Measurements from ENCODE around the gene DHRS7B.
"Not testable (repeated sequence)": the region's sequence is repeated elsewhere in the genome, so short reads cannot be mapped to it uniquely, and the experiment has no call there.

Gene DHRS7B

GRCh38 chr17:21134559-21134958 lies 7.8 kb downstream of the DHRS7B start:
- Histone ChIP-seq H3K4me3 (ENCODE audit: low read length) (no peak overlapping the region), H2AFZ (ENCODE audit: low read depth, low read length) (no peak overlapping the region), H3K9me3 (ENCODE audit: insufficient read depth, low read length) (no peaks in the 10 kb centered on the region), H3K4me2 (ENCODE audit: low read length) (no peak overlapping the region), H3K4me1 (ENCODE audit: low read length) (no peaks in the 10 kb centered on the region), H3K27ac (ENCODE audit: low read length) (no peak overlapping the region), H3K27me3 (ENCODE audit: low read depth, low read length) (no peaks in the 10 kb centered on the region), H3K9ac (ENCODE audit: low read length) (no peak overlapping the region), H3K79me2 (ENCODE audit: low read length) (no peaks in the 10 kb centered on the region), H3K36me3 (replicated peaks; ENCODE audit: low read depth, low read length) (no peaks in the 10 kb centered on the region), H4K20me1 (ENCODE audit: insufficient read depth, low read length) (no peaks in the 10 kb centered on the region)
- TF ChIP-seq, protein P1, sequence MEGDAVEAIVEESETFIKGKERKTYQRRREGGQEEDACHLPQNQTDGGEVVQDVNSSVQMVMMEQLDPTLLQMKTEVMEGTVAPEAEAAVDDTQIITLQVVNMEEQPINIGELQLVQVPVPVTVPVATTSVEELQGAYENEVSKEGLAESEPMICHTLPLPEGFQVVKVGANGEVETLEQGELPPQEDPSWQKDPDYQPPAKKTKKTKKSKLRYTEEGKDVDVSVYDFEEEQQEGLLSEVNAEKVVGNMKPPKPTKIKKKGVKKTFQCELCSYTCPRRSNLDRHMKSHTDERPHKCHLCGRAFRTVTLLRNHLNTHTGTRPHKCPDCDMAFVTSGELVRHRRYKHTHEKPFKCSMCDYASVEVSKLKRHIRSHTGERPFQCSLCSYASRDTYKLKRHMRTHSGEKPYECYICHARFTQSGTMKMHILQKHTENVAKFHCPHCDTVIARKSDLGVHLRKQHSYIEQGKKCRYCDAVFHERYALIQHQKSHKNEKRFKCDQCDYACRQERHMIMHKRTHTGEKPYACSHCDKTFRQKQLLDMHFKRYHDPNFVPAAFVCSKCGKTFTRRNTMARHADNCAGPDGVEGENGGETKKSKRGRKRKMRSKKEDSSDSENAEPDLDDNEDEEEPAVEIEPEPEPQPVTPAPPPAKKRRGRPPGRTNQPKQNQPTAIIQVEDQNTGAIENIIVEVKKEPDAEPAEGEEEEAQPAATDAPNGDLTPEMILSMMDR (IDR thresholded peaks at IDR 0.05; ENCODE audit: low read depth, low read length): no peak
- no peak for TF ChIP-seq EZH2phosphoT487 (IDR thresholded peaks at IDR 0.05; ENCODE audit: low read depth)

- Histone ChIP-seq H3K4me1 (ENCODE audit: low read length) (no peaks in the 10 kb centered on the region), H3K36me3 (replicated peaks; ENCODE audit: low read depth, low read length) (no peaks in the 10 kb centered on the region), H3K4me3 (ENCODE audit: low read length) (no peak overlapping the region)
Measured at GRCh38 chr17:21140911-21141310, 14.1 kb downstream of the DHRS7B start.

DNA sequence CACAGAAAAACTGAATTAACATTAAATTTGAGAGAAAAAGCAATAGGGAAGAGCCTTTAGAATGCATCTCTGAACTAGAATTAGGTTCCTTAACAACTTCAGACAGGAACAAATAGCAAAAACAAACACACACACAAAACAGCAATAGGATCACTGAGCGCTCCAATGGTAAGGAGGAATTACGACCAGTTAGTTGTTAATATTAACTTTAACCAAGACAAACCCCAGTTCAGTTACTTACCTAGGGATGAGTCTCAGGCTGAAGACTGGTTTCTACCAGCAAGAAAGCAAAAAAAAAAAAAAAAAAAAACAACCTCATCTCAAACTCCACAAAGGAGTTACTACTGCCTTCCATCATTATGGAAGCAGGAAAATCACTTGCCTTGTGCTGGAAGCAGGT lies 14.6 kb downstream of the DHRS7B start:
- H3K27ac ChIP-seq (ENCODE audit: low read length): no peak overlapping the region
- no peaks in the 10 kb centered on the region for H3K9me3 ChIP-seq (ENCODE audit: insufficient read depth, low read length)
- no peaks in the 10 kb centered on the region for H3K27me3 ChIP-seq (ENCODE audit: low read depth, low read length)
- H4K20me1 ChIP-seq (ENCODE audit: insufficient read depth, low read length): no peaks in the 10 kb centered on the region
- no peaks in the 10 kb centered on the region for H3K79me2 ChIP-seq (ENCODE audit: low read length)
- no peak overlapping the region for H3K4me2 ChIP-seq (ENCODE audit: low read length)
- H3K36me3 ChIP-seq (replicated peaks; ENCODE audit: low read depth, low read length): no peaks in the 10 kb centered on the region
- TF ChIP-seq, protein P1 (IDR thresholded peaks at IDR 0.05; ENCODE audit: low read depth, low read length): no peak
- TF ChIP-seq EZH2phosphoT487 (IDR thresholded peaks at IDR 0.05; ENCODE audit: low read depth): no peak
- no peak overlapping the region for H2AFZ ChIP-seq (ENCODE audit: low read depth, low read length)
- H3K9ac ChIP-seq (ENCODE audit: low read length): no peak overlapping the region
- no peaks in the 10 kb centered on the region for H3K4me1 ChIP-seq (ENCODE audit: low read length)
- H3K4me3 ChIP-seq (ENCODE audit: low read length): no peak overlapping the region

More at GRCh38 chr17:21140911-21141310, 14.1 kb downstream of the DHRS7B start:
- Histone ChIP-seq H3K9ac (ENCODE audit: low read length) (no peak overlapping the region), H3K79me2 (ENCODE audit: low read length) (no peaks in the 10 kb centered on the region), H2AFZ (ENCODE audit: low read depth, low read length) (no peak overlapping the region), H4K20me1 (ENCODE audit: insufficient read depth, low read length) (no peaks in the 10 kb centered on the region), H3K9me3 (ENCODE audit: insufficient read depth, low read length) (no peaks in the 10 kb centered on the region), H3K4me2 (ENCODE audit: low read length) (no peak overlapping the region), H3K27me3 (ENCODE audit: low read depth, low read length) (no peaks in the 10 kb centered on the region), H3K27ac (ENCODE audit: low read length) (no peak overlapping the region)
- no peak for TF ChIP-seq EZH2phosphoT487 (IDR thresholded peaks at IDR 0.05; ENCODE audit: low read depth)
- TF ChIP-seq, protein P1 (IDR thresholded peaks at IDR 0.05; ENCODE audit: low read depth, low read length): no peak

DNA sequence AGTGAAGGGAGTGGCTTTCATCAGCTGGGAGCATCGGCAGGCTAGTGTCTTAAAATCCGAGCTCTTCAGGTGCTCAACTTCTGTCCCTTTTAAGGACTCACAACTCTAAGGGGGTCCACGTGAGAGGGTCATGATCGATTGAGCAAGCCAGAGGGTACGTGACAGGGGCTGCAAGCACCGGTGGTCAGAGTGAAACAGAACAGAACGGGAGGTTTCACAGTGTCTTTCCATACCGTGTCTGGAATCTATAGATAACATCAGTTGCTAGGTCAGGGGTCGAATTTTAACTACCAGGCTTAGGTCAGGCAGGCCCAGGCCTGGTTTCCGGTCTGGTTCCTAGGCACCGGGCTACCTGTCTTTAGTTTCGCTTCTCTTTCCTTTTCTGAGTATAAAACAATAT lies 15.3 kb downstream of the DHRS7B start:
- not testable (repeated sequence) for H3K79me2 ChIP-seq (ENCODE audit: low read length); H3K4me3 ChIP-seq (ENCODE audit: low read length); H3K27me3 ChIP-seq (ENCODE audit: low read depth, low read length); H3K9ac ChIP-seq (ENCODE audit: low read length); H4K20me1 ChIP-seq (ENCODE audit: insufficient read depth, low read length); H3K4me1 ChIP-seq (ENCODE audit: low read length); H3K9me3 ChIP-seq (ENCODE audit: insufficient read depth, low read length); H2AFZ ChIP-seq (ENCODE audit: low read depth, low read length); H3K4me2 ChIP-seq (ENCODE audit: low read length); H3K27ac ChIP-seq (ENCODE audit: low read length); H3K36me3 ChIP-seq (replicated peaks; ENCODE audit: low read depth, low read length)

DNA sequence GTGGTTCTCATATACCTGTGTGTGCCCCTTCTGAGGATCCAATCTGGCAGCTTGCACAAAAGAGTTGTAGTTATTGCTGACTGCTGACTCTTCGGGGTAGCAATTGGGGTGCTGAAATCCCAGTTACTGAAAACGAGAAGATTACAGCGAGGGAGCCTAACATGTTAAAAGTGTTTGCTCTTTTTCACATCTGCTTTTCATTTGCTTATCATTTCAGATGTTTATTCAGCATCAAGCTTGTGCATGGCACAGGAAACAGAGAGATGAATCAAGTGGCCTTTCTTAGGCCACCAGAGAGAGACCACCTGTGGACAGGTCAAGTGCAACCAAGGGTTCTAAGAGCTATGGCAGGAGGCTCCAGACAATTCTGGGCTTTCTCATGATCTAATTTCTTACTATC lies 16.9 kb downstream of the DHRS7B start:
- no peaks in the 10 kb centered on the region for H3K9me3 ChIP-seq (ENCODE audit: insufficient read depth, low read length)
- no peaks in the 10 kb centered on the region for H4K20me1 ChIP-seq (ENCODE audit: insufficient read depth, low read length)
- no peaks in the 10 kb centered on the region for H3K36me3 ChIP-seq (replicated peaks; ENCODE audit: low read depth, low read length)
- TF ChIP-seq, protein P1 (IDR thresholded peaks at IDR 0.05; ENCODE audit: low read depth, low read length): no peak
- no peak for TF ChIP-seq EZH2phosphoT487 (IDR thresholded peaks at IDR 0.05; ENCODE audit: low read depth)
- no peak overlapping the region for H3K4me3 ChIP-seq (ENCODE audit: low read length)
- no peak overlapping the region for H3K27ac ChIP-seq (ENCODE audit: low read length)
- H3K9ac ChIP-seq (ENCODE audit: low read length): no peak overlapping the region
- no peak overlapping the region for H3K4me2 ChIP-seq (ENCODE audit: low read length)
- no peaks in the 10 kb centered on the region for H3K27me3 ChIP-seq (ENCODE audit: low read depth, low read length)
- no peak overlapping the region for H2AFZ ChIP-seq (ENCODE audit: low read depth, low read length)
- no peaks in the 10 kb centered on the region for H3K79me2 ChIP-seq (ENCODE audit: low read length)
- no peaks in the 10 kb centered on the region for H3K4me1 ChIP-seq (ENCODE audit: low read length)

DNA sequence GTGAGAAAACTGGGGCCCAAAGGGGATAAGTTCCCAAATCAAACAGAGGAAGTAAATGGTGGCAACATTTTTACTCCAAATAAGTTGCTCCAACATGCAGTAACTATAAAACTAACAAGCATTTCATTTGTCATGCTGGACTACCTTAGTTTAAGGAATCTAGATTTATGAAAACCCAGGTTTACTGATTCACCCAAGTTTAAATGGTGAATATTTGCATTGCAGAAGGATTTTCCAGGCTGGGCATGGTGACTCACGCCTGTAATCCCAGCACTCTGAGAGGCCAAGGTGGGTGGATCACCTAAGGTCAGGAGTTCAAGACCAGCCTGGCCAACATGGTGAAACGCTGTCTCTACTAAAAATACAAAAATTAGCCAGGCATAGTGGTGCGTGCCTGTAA lies 17.5 kb downstream of the DHRS7B start:
- H3K9me3 ChIP-seq (ENCODE audit: insufficient read depth, low read length); H2AFZ ChIP-seq (ENCODE audit: low read depth, low read length); H3K36me3 ChIP-seq (replicated peaks; ENCODE audit: low read depth, low read length); H3K79me2 ChIP-seq (ENCODE audit: low read length); H3K4me1 ChIP-seq (ENCODE audit: low read length); H3K9ac ChIP-seq (ENCODE audit: low read length); H3K4me3 ChIP-seq (ENCODE audit: low read length); H3K4me2 ChIP-seq (ENCODE audit: low read length); H3K27ac ChIP-seq (ENCODE audit: low read length); H3K27me3 ChIP-seq (ENCODE audit: low read depth, low read length); H4K20me1 ChIP-seq (ENCODE audit: insufficient read depth, low read length): not testable (repeated sequence)
